Cardiac muscle cell (in vitro differentiated cells and primary cell): ENCODE data around the gene TRA2B. TPM values are rescaled to one million over a fixed set of nuclear protein-coding genes. Genes with fewer than 3 reads are reported as not detected.

ENCODE experiments used
- DNase-seq, 2 donors: peaks; one replicate each; pipeline versions ENCODE4 v3.0.0 to v3.0.0-alpha.2; 2010 to 2017; ENCODE audit warnings: low read depth in 1 of 2, low spot score in 1 of 2
- H3K27ac ChIP-seq: fragments of 200-600 bp; sonication (generic); 2 replicates; pipeline ENCODE4 v1.5.1; 2016
- H3K27me3 ChIP-seq: fragments of 200-600 bp; sonication (generic); 2 replicates; pipeline ENCODE4 v1.6.0; 2016; ENCODE audit warnings: control low read depth
- H3K36me3 ChIP-seq: fragments of 200-600 bp; sonication (generic); 2 replicates; pipeline ENCODE4 v1.5.1; 2016; ENCODE audit warnings: control low read depth
- H3K4me1 ChIP-seq: fragments of 200-600 bp; sonication (generic); 2 replicates; pipeline ENCODE4 v1.8.1; 2017; ENCODE audit warnings: low read depth, mild to moderate bottlenecking, mixed run types
- H3K4me3 ChIP-seq: fragments of 200-600 bp; sonication (generic); 2 replicates; pipeline ENCODE4 v1.5.1; 2016; ENCODE audit warnings: mild to moderate bottlenecking
- H3K9me3 ChIP-seq: fragments of 200-600 bp; sonication (generic); 2 replicates; pipeline ENCODE4 v1.5.1; 2017; ENCODE audit warnings: low read depth, mild to moderate bottlenecking, control low read depth
- polyA plus RNA-seq: library from polyadenylated mRNA; unstranded; fragments of >200 nt; fragmentation: Nextera tagmentation; extraction: Ambion mirVana; gene quantifications from 2 replicates; pipeline ENCODE4 v1.2.1, GENCODE V29; 2016
- total RNA-seq: library from RNA; depleted of rRNA; stranded (reverse); fragments of >200 nt; gene quantifications from 2 replicates; pipeline ENCODE4 v1.2.3, GENCODE V29; 2016
- TF ChIP-seq, protein P1 (sequence below): IDR thresholded peaks from 2 replicates; pipeline ENCODE4 v1.5.1; 2012; ENCODE audit warnings: low read depth, mild to moderate bottlenecking, low read length

TRA2B gene
- total and polyA plus RNA-seq, 2 experiments from 2014 or later, result 129 to 320 TPM

GRCh38 chr3:185981621-185982020, 43.8 kb upstream of the TRA2B start:
- H3K4me1 ChIP-seq, result no peaks in the 10 kb centered on the region
- H3K9me3 ChIP-seq, result no peaks in the 10 kb centered on the region
- H3K36me3 ChIP-seq, result no peaks in the 10 kb centered on the region
- no peak overlapping the region for H3K4me3 ChIP-seq
- H3K27ac ChIP-seq, result no peak overlapping the region
- DNase-seq, result no peak
- TF ChIP-seq, protein P1, sequence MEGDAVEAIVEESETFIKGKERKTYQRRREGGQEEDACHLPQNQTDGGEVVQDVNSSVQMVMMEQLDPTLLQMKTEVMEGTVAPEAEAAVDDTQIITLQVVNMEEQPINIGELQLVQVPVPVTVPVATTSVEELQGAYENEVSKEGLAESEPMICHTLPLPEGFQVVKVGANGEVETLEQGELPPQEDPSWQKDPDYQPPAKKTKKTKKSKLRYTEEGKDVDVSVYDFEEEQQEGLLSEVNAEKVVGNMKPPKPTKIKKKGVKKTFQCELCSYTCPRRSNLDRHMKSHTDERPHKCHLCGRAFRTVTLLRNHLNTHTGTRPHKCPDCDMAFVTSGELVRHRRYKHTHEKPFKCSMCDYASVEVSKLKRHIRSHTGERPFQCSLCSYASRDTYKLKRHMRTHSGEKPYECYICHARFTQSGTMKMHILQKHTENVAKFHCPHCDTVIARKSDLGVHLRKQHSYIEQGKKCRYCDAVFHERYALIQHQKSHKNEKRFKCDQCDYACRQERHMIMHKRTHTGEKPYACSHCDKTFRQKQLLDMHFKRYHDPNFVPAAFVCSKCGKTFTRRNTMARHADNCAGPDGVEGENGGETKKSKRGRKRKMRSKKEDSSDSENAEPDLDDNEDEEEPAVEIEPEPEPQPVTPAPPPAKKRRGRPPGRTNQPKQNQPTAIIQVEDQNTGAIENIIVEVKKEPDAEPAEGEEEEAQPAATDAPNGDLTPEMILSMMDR, result no peak
- H3K27me3 ChIP-seq, result peaks cover 9% of the 10 kb centered on the region

- Histone ChIP-seq H3K4me1 (no peaks in the 10 kb centered on the region), H3K4me3 (no peak overlapping the region), H3K27ac (no peak overlapping the region), H3K27me3 (peaks cover 17% of the 10 kb centered on the region), H3K9me3 (no peaks in the 10 kb centered on the region), H3K36me3 (no peaks in the 10 kb centered on the region)
- DNase-seq, result no peak
- TF ChIP-seq, protein P1, result no peak
Measured at GRCh38 chr3:185979721-185980121, 41.9 kb upstream of the TRA2B start.

DNA sequence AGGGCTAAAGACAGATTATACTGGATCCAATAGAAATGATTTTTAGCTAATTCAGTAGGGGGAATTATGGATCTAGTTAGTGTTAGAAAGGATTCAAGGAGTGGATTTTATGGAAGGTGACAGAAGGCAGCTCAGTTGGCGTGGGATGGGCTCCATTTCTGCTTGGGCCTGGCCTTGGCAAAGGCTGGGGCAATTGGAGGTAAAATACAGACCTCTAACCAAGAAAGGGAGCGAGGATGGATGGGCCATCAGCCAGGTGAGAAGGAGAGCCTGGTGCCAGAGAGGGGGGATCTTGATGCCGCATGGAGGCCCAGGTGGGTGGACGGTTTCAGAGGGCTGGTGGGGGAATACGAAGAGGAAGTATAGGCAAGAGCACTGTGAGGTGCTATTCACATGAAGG, 40.7 kb upstream of the TRA2B start:
- Histone ChIP-seq H3K36me3 (no peaks in the 10 kb centered on the region), H3K27me3 (peaks cover 17% of the 10 kb centered on the region), H3K9me3 (no peaks in the 10 kb centered on the region), H3K4me3 (no peak overlapping the region), H3K4me1 (no peaks in the 10 kb centered on the region), H3K27ac (no peak overlapping the region)
- TF ChIP-seq, protein P1, result no peak
- no peak for DNase-seq

DNA sequence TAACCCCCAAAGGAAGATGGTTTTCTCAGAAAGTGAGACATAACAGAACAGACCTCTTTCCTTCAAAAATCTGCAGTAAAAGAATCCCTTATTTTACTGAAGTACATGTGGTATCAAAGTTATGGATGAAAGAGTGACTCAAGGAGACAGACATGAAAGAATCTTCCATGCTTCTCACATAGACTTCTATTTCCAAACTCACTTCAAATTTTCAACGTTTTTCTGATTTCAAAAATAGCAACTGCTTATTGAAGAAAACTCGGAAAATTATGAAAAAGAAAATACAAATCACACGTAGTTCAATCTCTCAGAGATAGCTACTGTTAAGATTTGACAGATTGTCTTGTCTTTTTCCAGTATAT, 39.8 kb upstream of the TRA2B start:
- Histone ChIP-seq H3K9me3 (no peaks in the 10 kb centered on the region), H3K4me3 (no peak overlapping the region), H3K36me3 (no peaks in the 10 kb centered on the region), H3K27me3 (peaks cover 10% of the 10 kb centered on the region), H3K4me1 (no peaks in the 10 kb centered on the region), H3K27ac (no peak overlapping the region)
- no peak for DNase-seq
- TF ChIP-seq, protein P1, result no peak

- TF ChIP-seq, protein P1, result peak; percentile 94
- peak; percentile 80 to 84 for DNase-seq
- Histone ChIP-seq H3K36me3 (no peaks in the 10 kb centered on the region), H3K27ac (no peak overlapping the region), H3K9me3 (no peaks in the 10 kb centered on the region), H3K4me1 (no peaks in the 10 kb centered on the region), H3K4me3 (no peak overlapping the region), H3K27me3 (peaks cover 8% of the 10 kb centered on the region)
Measured at GRCh38 chr3:185976977-185977678, 39.3 kb upstream of the TRA2B start.
